ENCODE results near the gene FXR2.

Gene FXR2

GRCh38 chr17:7569571-7569970 is 45.1 kb downstream of the FXR2 start:
- DNase-seq, result no peak

GRCh38 chr17:7563115-7563869 is 51.4 kb downstream of the FXR2 start:
- no peak for DNase-seq

- no peak for DNase-seq
These were observed 52.5 kb downstream of the FXR2 start for GRCh38 chr17:7562208-7562605.

GRCh38 chr17:7561589-7562207 is 53.0 kb downstream of the FXR2 start, which contains the start of gene SENP3:
SENP3 (plus strand) TSS chr17:7561919; CDS start chr17:7563077, 1,158 bp downstream.
- peak; percentile 84 for DNase-seq

GRCh38 chr17:7561028-7561575 is 53.6 kb downstream of the FXR2 start:
- peak; percentile 76 for DNase-seq

- DNase-seq, result peak; percentile 46
These were observed 54.3 kb downstream of the FXR2 start for GRCh38 chr17:7560172-7561027.

GRCh38 chr17:7559320-7560171 is 55.2 kb downstream of the FXR2 start:
- DNase-seq, result no peak

- no peak for DNase-seq
These were observed 56.0 kb downstream of the FXR2 start, which contains the start of gene TNFSF13 for GRCh38 chr17:7558544-7559319. TNFSF13 (plus strand) TSS chr17:7558750; CDS start chr17:7559040, 290 bp downstream.

GRCh38 chr17:7557775-7558543 is 56.7 kb downstream of the FXR2 start:
- no peak for DNase-seq

GRCh38 chr17:7557147-7557764 is 57.4 kb downstream of the FXR2 start:
- DNase-seq, result no peak

GRCh38 chr17:7556627-7557026 is 58.1 kb downstream of the FXR2 start:
- DNase-seq, result no peak

GRCh38 chr17:7555320-7555948 is 59.3 kb downstream of the FXR2 start:
- no peak for DNase-seq

- DNase-seq, result no peak
These were observed 61.3 kb downstream of the FXR2 start for GRCh38 chr17:7553356-7553755.

GRCh38 chr17:7552621-7553051 is 62.1 kb downstream of the FXR2 start:
- no peak for DNase-seq

GRCh38 chr17:7551396-7551795 is 63.3 kb downstream of the FXR2 start:
- DNase-seq, result no peak

GRCh38 chr17:7550344-7550743 is 64.4 kb downstream of the FXR2 start:
- no peak for DNase-seq

GRCh38 chr17:7549401-7550055 is 65.2 kb downstream of the FXR2 start:
- peak; percentile 25 for DNase-seq

GRCh38 chr17:7548585-7549400 is 65.9 kb downstream of the FXR2 start, which contains the start of gene TNFSF12:
TNFSF12 (plus strand) TSS chr17:7549058; CDS start chr17:7549154, 96 bp downstream.
- DNase-seq, result peak; percentile 63

Measured in activated gamma-delta T cell treated with Interleukin-2 at 50 U/mL for 16 hours (primary cell).